NOMO-1 treated with DMSO at 0.1 percent for 48 hours (cell line): Measurements from ENCODE around the gene CHD1.
A peak's percentile ranks its signal among the peaks of the same experiment; 100 is the strongest.

Source experiments
- DNase-seq: peaks from one replicate; lab custom pipeline; 2025; ENCODE audit not compliant: unreplicated experiment; lab: John Stamatoyannopoulos, UW

The CHD1 gene

GRCh38 chr5:98904780-98905179, 24.0 kb downstream of the CHD1 start:
- DNase-seq: no peak

- DNase-seq: no peak
Observed at GRCh38 chr5:98902733-98903132, 26.1 kb downstream of the CHD1 start.

DNA sequence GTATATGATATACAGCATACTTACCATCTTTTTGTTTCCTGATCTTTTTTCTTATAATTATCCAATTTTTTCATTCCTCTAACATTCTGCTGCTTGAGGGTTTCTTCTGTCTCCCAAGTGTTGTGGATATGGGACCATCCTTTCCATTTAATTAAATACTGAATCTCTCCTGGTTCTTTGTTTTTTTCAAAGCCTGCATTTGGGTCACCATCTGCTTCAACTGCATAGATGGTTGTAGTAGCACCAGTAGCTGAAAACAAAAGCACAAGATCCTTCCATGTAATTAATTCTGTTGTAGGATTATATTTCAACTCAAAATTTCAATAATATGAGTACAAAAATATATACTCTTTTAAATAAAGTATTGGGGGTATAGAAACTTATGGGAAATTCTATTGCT, 29.4 kb downstream of the CHD1 start:
- no peak for DNase-seq

DNA sequence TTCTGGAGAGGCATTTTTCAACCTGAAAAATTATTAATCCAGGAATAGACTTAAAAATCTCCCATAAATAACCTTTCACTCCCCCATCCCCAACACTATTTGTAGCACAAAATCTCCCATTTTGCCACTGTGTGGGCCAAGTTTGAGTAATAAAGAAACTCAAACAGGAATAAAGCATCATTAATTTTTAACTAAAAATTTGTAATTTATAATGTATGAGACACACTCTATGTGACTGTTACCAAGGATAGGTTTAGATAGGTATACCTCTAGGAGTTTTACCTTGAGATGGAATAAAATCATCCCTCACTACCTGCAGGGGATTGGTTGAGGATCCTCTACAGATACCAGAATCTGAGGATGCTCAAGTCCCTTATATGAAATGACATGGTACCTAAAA, 30.1 kb downstream of the CHD1 start:
- DNase-seq: no peak

GRCh38 chr5:98891591-98891990, 37.2 kb downstream of the CHD1 start:
- no peak for DNase-seq

- no peak for DNase-seq
Observed at GRCh38 chr5:98880598-98880997, 48.2 kb downstream of the CHD1 start.

- DNase-seq: no peak
Observed at GRCh38 chr5:98880151-98880550, 48.7 kb downstream of the CHD1 start.

- no peak for DNase-seq
Observed at GRCh38 chr5:98877600-98877999, 51.2 kb downstream of the CHD1 start.

- DNase-seq: peak; percentile 60
Observed at GRCh38 chr5:98872674-98873073, 56.1 kb downstream of the CHD1 start.

DNA sequence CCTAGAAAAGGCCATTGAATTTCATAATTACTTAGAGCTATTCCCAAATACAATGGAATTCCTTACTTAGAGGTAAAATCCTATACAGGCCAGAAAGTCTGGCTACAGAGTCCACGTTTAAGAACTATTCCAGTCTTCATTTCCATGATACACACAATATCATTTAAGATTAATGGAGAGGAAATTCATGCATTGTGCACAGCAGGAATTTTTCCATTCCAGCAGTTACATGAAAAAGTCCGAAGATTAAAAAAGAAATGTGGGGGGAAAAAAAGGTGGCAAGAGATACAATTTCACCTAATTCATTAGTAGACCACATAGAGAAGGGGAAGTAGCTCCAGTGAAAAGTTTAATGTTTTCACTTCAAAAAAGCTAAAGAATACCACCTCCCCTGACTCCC, 63.1 kb downstream of the CHD1 start:
- DNase-seq: no peak

- DNase-seq: no peak
Observed at GRCh38 chr5:98847054-98847453, 81.8 kb downstream of the CHD1 start.

DNA sequence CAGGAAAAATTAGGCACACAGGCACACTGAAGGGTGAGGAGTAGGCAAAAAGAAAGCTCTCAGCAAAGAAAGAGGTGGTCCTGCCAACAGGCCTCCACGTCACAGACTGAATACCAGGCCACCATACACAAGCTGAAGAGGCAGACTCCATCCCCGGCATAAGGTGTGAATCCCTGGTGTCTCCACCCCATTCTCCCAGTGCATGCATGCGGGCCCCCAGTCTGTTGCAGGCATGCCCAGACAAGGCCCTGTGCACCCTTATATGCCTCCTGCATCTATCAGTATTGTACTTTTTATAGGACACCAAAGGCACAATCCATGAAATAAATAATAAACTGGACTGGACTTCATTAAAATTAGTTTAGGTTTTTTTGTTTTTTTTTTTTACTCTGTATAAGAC, 82.3 kb downstream of the CHD1 start:
- no peak for DNase-seq

DNA sequence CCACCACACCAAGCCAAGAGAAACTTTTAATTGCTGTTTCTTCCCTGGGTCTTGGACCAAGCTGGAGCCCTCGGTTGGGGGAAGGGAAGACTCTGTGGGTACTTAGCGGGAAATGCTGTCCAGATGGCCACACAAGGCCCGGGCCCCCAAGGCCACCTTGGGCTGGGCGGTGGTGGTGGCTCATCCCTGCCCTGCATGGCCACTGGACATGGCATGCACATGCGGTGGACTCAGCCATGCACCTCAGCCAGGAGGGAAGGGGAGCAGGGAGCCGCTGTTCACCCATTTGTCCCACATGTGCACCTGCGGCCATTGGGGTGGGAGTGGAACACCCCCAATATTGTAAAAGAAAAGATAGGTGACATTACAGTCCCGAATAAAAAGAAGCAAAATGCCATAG, 82.9 kb downstream of the CHD1 start:
- no peak for DNase-seq

GRCh38 chr5:98844865-98845264, 83.9 kb downstream of the CHD1 start:
- DNase-seq: no peak

GRCh38 chr5:98843481-98843880, 85.3 kb downstream of the CHD1 start:
- DNase-seq: no peak

DNA sequence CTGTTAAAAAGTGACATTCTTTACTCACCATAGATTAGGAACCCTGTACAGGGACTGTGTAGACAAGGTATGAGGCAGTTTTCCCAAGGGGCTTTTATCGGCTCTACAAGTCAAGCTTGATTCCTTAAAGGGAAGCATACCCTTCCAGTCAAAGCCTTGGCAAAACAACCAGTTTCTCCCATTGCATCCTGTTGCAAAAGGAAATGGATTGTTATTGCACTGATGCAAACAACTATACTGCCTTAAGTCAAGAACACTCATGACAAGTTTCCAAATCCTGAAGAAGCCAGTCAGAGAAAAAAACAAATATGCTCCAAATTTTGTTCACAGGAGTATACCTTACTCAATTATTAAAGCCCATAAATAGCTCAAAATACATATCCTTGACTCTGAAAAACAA, 87.9 kb downstream of the CHD1 start:
- no peak for DNase-seq

GRCh38 chr5:98839469-98840383, 89.1 kb downstream of the CHD1 start:
- DNase-seq: no peak

DNA sequence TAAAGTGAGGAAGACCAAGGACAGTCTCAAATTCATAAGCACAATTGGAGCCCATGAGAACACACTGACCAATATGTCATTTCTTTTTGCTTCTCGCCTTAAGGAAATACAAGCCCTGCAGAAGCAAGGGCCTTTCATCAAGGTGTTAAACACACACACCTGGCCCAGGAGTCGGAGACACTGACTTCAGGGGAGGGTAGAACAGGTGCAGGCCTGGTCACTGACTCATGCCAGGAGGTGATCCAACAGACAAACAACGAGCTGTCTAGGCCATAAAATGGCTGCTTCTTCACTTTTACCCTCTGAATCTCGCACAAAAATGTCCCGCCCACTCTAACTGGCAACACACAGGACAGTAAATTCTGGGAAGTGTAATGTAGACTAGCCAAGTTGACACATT, 92.6 kb downstream of the CHD1 start:
- DNase-seq: no peak

DNA sequence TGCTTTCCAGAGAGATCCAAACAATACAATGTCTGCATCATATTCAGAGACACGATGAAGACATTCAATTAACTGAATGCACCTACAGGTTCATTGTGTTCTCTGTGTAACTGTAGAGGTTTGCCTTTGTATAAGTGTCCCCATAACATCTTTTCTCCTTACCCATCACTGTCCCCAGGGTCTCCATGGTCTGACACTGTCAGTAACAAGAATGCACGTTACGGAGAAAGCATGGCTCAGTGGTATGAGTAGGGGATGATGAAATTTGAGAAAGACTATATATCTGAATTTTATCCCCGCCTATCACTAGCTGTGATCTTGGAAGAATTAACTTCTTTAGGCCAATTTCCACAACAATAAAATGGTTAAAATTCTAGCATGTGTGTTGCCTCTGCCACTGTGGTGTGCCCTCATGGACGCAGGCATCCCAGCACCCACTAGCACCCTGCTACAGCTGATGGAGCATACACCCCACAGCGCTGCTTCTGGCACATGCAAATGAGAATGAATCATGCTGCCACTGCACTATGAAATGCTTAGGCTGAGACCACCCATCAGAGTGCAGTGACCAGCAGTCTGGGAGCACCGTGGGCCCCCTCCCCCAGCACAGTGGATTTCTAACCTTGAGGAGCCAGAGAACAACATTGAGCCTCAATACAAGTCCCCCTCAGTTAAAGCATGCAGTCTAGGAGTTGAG, 101.1 kb downstream of the CHD1 start:
- no peak for DNase-seq

DNA sequence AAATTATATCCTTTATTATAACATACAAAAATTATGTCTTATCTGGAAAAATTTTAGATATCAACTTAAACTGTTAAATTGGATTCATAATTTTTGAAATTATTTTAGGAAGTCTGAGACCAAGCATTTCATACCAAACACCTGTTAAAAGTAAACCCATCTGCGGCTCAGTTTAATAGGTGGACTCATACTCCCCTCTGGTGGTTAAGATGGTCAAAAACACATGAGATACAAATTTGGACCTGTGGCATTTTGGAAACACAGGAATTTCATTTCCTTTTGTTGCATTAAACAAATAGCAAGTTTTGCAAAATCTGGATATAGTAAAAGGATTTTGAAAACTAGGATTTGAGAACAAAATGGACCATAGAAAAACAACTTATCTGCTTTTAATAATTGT, 101.6 kb downstream of the CHD1 start:
- no peak for DNase-seq

DNA sequence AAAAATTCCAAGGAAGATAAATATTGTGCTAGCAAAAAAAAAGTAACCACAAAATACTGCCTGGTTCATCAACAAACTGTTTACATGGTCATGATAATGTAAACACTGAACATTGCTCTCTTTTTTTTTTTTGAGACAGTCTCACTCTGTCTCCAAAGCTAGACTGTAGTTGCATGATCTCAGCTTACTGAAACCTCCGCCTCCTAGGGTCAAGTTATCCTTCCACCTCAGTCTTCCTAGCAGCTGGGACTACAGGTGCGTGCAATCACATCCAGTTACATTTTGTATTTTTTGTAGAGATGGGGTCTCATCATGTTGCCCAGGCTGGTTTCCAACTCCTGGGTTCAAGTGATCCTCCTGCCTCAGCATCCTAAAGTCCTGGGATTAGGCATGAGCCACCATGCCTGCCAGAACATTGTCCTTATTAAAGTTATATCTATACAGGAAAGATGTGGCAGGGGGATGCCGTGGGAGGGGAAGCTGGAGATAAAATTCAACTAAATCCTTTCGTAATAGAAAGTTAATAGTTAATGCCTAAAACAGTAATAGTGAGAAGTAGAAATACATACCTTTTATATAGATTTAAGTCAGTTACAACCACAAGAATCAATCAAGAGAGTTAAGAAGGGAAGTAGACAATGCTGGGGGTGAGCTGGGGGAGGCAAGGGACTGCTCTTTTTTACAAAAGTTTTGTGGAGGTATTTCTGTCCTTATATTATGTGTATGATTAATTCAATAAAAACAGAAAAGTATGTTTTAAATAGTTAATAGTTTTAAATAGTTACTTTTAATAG, 103.0 kb downstream of the CHD1 start:
- DNase-seq: no peak
